SH-SY5Y (cell line): ENCODE measurements around the gene ZNF681.

Experiments used
- GATA2 ChIP-seq: IDR thresholded peaks from 2 replicates; pipeline ENCODE4 v1.6.1; 2011; ENCODE audit warnings: mild to moderate bottlenecking, low read depth, low read length
- GATA3 ChIP-seq: IDR thresholded peaks from 2 replicates; pipeline ENCODE4 v1.6.1; 2011; ENCODE audit warnings: low read depth, mild to moderate bottlenecking, low read length, moderate library complexity

DNA sequence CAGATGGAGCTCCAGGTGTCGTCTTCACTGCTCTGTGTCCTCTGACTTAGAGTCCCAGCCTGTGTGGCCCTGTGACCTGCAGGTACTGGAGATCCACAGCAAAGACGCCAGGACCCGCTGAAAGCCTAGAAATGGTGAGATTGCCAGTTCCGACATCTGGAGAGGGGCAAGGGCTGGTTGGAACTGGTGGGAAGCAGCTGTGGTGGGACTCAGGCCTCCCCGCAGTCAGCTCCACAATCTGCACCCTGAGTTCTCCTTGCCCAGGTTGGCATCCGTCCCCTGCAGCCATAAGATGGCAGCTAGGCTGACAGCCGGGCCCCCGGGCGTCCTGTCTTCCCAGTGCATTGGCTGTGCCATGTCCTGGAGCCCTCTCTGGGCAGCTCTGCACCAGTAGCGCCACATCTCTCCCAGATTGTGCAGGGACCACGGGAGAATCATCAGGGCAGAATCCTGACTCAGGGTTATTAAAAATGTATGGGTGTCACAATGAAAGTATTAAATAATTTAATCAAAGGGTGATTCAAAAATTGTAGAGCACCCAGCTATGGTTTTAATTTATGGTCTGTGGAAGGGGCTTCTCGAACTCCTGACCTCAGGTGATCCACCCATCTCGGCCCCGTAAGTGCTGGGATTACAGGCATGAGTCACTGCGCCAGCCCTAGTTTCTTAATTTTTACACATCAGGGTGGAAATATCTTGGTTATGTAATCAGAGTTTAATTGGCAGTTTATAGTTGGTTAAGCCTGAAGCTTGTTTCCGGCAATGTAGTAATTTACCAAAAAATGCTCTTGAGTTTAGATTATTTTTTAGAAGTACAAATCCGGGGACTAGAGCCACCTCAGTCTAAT lies 32.2 kb upstream of the ZNF681 start:
- TF ChIP-seq GATA2: no peak
- TF ChIP-seq GATA3: no peak
